DMS53 treated with DMSO at 0.1 percent for 48 hours (cell line): ENCODE measurements around the gene HCN1.

Experiments
- DNase-seq: peaks from one replicate; lab custom pipeline; 2025; ENCODE audit not compliant: unreplicated experiment; lab: John Stamatoyannopoulos, UW

The HCN1 gene

DNA sequence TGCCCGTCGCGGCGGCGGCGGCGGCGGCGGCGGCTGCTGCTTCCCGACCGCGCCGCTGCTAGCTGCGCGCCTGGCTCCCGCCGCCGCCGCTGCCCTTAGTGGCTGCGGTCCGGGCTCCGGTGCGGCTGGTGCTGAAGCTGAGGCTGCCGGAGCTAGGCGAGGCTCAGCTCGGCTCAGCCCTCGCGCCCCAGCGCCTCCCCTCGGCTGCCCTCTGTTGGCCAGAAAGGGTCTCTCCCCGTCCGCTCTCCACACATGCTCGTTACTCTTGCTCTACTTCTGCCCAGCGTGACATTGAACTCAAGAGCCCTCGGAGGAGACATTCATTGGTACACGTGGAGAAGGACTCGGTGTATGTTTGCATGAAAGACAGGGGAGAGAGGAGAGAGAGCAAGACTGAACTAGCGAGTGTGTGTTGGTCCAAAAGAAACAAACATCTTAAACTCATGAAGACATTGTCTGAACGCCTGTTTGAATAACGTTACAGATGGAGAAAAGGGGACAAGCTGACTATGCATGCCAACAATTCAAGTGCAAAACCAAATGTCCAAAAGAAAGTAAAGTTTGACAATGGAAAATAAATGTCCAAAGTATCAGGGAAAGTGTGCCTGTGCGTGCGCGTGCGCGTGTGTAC is at the start of gene HCN1:
TSS of gene HCN1 (minus strand) at position 175 of the 631 bp plus-strand sequence.
- peak; percentile 2 for DNase-seq

DNA sequence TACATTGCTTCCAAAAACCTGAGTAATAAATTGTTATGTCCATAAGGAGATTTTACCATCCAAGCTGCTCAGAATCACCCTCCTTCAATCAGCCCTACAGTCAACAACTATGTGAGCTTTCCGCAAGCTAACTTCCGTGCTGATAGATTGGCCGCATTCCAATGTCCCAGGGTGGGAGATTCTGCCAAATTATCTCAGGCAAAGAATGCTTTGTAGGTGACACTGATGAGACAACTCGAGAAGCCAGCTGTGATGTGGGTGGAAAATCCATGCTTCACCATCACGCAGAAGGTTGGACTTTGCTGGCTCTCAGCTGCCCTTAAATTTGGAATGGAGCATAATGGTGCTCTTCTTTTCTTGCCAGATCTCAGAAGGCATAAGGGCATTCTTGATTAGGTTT is 44.9 kb upstream of the HCN1 start:
- DNase-seq, result no peak

DNA sequence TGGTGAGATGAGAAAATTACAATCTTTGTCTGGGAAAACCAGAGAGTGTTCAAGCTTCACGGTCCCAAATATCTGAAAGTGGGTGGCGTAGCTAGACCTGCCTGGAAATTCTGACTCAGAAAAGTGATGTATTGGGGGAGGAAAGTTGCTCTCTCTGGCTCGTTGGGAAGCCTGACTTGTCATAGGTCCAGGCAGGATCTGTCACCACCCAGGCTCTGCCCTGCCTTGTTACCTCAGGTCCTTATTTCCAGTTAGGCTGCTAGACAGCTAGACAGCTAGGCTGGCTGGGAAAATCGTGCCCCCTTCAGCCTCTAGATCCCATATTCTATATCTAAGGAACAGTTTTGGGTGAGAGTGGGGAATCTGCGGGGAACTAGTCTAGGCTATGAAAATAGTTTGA is 41.0 kb upstream of the HCN1 start:
- DNase-seq, result no peak

DNA sequence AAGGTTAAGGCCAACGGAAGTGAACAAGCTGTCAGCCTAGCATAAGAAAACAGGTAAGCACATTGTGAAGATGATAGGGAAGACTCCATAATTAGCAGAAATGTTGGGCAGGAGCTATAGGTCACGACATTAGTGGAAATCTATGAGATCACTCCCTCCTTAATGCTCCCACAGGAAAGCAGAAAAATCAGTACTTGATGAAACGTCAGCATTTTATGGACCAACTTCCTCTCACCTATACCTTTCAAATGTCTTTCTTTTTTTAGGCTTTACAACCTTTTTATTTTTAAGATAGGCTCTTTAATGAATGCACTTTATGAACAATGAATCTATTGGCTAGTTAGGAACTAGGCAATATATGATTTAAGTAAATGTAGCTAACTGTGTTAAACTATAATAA is 29.4 kb upstream of the HCN1 start:
- no peak for DNase-seq

DNA sequence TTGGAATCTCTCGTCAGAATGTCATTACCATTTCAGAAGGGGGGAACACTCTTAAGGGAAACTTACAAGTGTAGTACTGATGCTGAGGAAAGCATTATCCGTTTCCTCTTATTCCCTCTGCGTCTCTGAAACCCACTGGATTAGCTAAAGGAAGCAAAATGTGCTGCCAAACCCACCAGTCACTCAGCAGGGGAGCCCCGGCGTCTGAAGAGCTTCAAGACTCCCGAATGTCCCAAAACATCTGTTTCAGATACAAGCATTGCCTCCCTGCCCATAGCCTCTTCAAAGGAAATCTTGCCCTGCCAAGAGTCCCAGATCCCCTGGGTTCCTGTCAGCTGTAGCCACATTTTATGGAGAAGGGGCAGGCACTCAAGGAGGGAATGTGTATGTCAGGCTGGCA is 1.0 kb upstream of the HCN1 start:
- no peak for DNase-seq

DNA sequence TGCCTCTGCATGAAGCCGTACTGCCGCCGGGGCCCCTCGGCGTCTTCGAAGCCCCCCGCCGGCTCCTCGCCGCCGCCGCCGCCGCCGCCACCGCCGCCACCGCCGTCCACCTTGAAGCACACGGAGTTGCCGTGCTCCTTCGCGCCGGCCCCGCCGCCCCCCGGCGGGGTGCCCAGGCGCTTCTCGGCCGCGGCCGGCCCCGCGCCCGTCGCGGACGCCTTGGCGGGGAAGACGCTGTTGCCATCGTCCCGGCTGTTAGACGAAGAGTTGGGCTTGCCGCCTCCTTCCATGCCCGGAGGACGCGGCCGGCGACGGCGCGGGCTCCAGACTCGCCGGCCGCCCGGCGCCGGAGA is 400 bp downstream of the HCN1 start:
- DNase-seq, result no peak

DNA sequence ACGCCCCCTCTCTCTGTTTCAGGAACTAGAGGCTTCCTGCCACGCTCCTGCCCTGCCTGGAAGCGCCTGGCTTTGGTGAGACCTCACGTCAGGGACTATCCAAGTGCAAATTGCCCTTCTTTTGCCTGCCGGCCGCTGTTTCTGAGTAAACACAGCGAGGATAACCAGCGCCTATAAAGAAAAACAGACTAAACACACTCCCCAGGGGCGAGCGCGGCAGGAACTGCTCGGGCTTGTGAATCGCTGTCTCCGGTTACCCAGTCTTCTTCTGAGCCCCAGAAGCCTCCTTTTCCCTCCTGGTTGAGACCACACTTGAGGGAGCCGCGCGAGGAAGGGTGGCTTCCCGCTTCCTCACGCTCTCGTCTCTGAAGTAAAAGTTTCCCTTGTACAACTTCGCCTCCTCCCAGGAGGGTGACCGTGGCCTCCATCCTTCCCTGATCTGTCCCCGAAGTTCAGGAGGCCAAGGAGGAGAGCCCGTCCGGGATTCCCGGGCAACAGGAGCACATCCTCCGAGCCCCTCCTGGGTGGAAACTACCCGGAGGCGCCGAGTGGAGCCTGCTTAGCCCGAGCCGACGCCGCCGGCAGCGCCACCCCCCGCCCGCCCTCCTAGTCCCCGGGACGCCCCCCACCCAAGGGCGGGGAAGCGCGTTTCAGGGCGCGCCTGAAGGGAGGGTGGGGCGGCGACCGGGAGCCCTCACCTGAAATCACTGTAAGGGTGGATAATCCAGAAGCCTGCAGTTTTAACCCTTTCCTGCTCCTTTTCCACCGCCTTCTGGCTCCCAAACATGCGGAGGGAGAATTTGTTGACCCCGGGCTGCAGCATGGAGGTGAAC is 993 bp downstream of the HCN1 start:
- DNase-seq, result no peak

DNA sequence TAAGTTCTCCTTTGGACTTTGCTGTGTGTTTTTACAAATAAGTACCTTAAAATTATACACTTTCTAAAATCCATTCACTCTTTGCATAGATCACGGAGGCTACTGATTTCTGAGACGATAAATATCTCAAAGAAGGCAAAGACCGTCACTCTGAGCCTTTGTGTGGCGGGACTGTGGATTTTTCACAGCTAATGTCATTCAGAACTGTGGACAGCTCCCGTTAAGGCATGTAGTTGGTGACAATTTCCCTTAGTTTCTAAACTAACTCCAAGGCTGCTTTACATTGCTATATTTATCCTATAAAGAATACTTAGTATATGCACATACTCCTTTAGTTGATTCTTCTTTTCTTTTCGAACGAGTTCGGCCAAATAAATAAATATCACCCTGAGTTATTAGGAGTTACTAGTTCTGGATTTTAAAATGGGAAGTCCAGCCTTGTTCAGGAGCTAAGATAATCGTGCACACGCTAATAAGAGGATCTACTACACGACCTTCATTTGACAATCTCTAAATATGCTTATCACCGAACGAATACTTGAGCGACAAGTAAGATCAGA is 1.8 kb downstream of the HCN1 start:
- DNase-seq, result no peak

DNA sequence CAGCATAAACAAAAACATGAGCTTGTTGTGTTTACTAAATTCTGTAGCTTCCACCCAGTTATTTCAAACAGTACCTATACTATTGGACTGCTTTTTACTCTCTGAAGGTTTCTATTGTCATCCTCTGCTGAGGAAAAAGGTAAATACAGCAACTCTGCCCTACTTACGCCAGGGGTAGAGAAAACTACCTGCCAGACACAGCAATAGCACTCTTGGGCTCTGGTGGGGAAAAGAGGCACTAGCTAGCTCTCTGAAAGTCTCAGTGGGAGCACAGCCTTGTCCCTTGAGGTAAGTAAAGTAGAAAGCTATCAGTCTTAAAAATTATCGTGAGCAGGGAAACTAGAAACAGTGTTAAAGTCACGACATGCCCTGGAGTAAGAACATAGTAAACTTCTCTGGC is 3.7 kb downstream of the HCN1 start:
- DNase-seq, result no peak

DNA sequence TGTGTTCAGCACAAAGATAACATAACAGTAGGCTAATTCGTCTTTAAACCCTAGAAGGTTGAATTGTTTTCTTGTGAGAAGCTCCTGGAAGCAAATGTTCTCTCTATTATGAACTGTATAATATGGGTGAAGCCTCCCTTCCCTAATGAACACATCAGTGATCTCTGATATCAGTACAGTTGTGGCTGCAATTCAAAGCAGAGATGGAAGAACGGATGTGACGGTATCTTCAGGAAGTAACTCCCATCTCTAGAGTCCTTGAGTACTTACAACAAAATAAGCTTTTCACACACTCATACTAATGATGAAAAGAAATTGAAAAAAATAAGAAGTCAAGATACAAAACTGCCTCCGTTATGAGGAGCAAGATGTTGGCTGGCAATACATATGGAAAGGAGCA is 4.5 kb downstream of the HCN1 start:
- DNase-seq, result no peak

DNA sequence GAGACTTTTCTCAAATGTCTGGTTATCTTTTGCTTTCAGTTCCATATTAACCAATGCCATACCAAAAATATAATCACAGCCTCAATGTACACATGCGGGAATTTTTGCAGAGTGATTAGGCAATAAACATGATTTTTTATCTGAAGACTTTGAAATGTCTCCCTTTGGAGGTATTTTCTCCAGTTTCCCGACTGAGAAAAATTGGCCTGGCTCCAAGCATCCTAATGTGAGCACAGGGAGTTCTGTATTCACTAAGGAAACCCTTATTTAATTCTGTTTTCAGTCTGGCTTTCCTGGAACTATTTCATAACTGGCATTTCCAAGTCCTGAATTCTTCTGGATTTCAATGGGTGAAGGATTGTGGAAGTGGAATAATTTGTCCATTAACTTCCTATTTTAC is 8.5 kb downstream of the HCN1 start:
- DNase-seq, result no peak

DNA sequence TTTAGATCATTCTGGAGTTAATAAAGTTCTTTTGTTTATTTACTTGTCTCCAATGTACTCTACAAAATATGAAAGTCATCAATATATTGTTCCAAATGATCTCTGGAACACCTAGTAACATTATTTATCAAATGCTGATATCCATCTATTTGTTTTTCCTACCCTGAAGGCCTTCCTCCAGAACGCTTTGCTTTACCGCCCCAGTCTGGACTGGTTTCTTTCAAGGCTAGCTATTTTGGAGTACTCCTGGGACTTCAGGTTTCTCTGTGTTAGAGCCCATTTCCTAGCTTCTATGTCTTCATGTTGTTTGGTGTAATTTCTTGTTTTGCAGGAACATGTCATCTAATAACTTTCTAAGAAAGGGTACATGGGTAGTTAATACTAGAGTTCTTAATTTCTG is 9.6 kb downstream of the HCN1 start:
- DNase-seq, result no peak

DNA sequence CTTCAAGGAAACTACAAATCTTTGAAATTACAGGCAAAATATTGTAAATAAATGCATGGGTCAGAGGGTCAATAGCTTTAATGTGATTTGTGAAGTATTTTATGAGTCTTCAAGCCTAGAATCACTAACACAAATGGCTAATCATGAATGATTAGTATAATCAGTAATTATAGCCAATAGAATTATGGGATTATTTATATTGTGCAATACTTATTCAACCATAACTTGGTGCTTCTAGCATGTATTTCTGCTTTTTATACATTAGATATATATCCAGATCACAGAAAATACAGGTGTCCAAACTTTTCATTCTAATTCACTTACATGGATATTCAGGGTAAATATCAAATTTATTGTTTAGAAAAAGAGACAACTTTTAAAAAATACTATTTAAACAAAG is 12.1 kb downstream of the HCN1 start:
- DNase-seq, result no peak

DNA sequence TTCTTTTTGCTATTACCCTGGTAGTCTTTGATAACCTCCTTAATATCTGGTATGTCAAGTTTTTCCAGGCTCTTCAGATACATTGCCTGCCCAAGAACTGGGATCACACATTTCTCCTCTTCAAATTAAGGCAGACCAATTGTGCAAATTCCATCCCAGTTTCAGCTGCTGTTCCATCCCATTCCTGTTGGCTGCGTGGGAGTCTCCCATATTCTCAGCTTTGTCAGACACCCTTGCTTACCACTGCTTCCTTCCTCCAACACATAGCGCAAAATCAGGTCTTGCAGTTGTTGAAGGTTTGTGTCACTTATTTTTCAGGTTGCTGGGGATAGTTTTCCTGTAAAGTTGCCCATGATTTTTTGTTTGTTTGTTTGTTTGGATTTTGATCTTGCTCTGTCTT is 15.2 kb downstream of the HCN1 start:
- no peak for DNase-seq

DNA sequence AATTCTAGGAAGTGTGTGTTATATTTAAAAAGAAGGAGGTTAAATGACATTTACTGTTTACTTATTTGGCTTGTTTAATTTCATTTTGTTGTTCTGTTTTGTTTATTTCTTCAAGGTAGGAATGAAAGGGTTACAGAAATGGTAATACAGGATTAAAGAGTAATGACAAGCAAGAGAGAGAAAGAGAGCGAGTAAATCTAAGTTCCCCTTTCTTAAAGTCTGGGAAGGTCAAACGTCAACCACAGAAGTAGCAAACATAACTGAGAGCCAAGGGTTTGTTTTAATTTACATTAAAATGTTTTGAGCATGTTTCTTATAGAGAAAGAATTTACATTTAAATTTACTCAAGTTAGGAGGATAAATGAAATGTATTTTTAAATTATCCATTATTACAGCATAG is 18.7 kb downstream of the HCN1 start:
- no peak for DNase-seq

DNA sequence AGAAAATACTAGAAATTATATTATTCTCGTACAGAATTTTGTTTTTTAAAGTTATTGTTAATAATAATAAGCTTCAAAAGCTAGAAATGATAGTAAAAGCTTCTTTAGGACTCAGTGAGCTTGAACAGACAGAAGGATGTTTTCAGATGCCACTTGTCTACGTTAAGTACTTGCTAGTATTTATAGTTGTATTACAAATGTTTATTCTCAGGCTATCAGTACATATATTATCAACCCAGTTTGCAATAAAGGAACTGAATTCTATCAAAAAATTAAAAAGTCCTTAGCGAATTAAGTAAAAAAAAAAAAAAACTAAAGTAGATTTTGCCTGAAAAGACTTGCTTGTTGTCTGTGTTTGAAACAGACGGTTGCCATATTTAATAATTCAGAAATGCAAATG is 23.9 kb downstream of the HCN1 start:
- no peak for DNase-seq

DNA sequence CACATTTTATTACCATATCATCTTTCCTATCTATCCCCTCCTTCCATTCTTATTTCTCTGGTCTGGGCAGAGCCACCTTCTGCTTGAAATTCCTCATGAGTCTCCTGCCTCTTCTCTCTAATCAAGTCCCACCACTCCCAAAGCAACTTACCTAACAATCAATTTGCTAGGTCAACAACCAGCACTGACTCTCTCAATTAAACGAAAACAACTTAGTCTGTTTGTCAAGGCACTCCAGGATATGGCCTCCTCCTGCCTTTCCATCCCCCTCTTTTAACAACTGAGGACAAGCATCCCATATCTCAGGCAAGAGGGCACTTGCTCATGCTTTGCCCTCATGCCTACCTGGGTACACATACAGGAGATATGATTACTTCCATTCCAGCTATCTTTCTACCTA is 47.4 kb downstream of the HCN1 start:
- DNase-seq, result no peak

DNA sequence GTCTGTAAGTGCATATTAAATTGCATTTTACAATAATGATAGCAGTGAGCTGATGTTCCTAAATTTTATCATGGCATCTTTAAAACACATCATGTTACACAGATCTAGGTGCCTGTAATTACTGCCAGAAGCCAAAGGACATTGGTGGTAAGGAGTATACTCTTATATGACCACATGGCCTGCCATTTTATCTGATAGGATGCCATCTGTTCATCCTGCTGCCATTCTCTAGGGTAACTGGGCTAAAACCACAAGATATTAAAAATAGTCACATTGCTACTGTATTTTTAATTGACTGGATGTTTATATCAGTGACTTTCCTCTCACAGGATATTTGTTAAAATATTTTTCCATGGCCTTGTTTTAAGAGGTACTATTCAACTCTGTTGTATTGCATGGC is 53.1 kb downstream of the HCN1 start:
- no peak for DNase-seq

DNA sequence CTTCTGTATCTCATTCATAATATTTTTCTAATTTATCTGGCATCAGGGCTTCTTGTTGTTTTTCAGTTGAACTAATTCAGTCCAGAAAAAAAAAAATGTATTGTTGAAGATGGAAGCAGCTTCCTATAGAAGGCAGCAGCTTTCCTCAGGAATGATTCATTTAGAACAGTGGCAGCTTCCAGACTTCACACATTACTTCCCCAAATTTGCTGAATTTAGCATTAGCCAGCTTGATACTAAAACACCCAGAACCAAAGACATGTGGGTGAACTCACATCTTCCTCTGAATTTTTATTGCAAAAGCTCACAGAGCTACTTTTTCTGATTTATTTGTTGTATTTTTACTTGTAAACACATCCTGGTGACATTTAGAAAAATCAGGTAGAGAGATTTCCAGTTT is 53.8 kb downstream of the HCN1 start:
- DNase-seq, result no peak

DNA sequence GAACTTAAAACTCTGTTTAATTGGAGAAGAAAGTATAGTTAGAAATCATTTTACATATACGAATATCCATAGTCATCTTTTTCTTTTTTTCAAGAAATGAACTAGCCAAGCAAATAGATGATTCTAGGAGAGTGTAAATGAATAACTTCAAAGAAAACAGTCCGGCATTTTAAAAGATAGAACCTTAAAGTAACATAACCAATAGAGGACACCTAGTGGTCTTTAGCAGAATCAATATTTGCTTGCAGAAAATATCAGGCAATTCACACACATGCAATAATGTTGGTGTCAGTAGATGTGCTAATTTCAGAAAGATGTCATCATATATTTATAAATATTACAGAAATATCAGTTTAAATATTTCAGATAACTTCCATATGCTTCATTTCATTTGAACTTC is 57.1 kb downstream of the HCN1 start:
- DNase-seq, result no peak

DNA sequence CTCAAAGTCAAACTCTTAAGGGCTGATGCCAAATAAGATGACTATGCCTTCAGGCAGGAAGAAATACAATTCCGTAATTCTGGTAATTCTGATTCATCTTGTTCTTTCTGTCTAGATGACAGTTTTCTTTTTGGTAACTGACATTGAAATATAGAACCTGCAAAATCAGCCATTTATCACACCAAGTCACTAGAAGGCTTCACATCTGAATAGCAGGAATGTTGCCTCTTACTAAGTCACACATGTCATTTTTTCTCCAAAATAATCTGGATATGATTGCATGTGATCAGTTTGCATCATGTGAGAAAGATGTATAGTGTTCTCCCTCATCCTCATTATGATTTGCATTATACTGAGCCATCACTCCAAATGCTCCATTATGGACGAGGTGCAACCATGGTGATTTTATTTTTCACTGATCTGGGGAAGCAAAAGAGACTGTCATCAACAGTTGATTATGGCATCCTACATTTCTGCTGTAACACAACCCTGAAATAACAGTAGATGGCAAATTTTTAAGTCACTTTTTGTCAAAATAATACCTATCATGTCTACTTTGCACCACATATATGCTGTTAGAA is 69.0 kb downstream of the HCN1 start:
- no peak for DNase-seq

DNA sequence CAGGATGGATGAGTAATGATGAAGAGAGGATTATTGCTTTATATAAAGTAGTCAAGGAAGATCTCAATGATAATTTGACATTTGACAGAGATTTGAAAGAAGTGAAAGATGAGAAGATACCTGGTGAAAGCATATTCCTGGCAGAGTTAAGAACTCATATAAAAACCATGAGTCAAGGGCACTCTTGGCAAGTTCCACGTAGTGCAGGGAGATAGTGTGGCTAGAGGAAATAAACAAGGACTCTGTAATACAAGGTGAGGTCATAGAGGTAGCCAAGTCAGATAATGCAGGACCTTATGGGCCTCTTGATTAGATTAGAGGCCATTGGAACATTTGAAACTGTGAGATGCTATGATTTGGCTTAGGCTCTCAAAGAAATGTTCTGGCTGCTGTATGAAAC is 72.3 kb downstream of the HCN1 start:
- no peak for DNase-seq
